Ecto neural progenitor cell (in vitro differentiated cells): ENCODE measurements around the gene ITGA2.
A peak's percentile ranks its signal among the peaks of the same experiment; 100 is the strongest.

Experiments used
- DNase-seq: peaks from one replicate; pipeline ENCODE4 v3.0.0-alpha.2; 2018; ENCODE audit warnings: low spot score

ITGA2 gene

GRCh38 chr5:53055365-53055764, 66.2 kb downstream of the ITGA2 start:
- DNase-seq: no peak

GRCh38 chr5:53059281-53059680, 70.1 kb downstream of the ITGA2 start:
- no peak for DNase-seq

GRCh38 chr5:53063176-53063575, 74.0 kb downstream of the ITGA2 start:
- no peak for DNase-seq

- no peak for DNase-seq
Observed at GRCh38 chr5:53063791-53064190, 74.6 kb downstream of the ITGA2 start.

GRCh38 chr5:53066088-53066487, 76.9 kb downstream of the ITGA2 start:
- DNase-seq: no peak

GRCh38 chr5:53067641-53068040, 78.5 kb downstream of the ITGA2 start:
- DNase-seq: no peak

- DNase-seq: no peak
Observed at GRCh38 chr5:53068291-53068836, 79.2 kb downstream of the ITGA2 start.

GRCh38 chr5:53069626-53070025, 80.5 kb downstream of the ITGA2 start:
- no peak for DNase-seq

GRCh38 chr5:53071298-53071697, 82.1 kb downstream of the ITGA2 start:
- no peak for DNase-seq

- no peak for DNase-seq
Observed at GRCh38 chr5:53071738-53072137, 82.6 kb downstream of the ITGA2 start.

GRCh38 chr5:53073348-53073747, 84.2 kb downstream of the ITGA2 start:
- DNase-seq: no peak

- DNase-seq: no peak
Observed at GRCh38 chr5:53076014-53076583, 86.9 kb downstream of the ITGA2 start.

GRCh38 chr5:53080271-53080670, 91.1 kb downstream of the ITGA2 start:
- no peak for DNase-seq

GRCh38 chr5:53083927-53084326, 94.8 kb downstream of the ITGA2 start:
- DNase-seq: no peak

- no peak for DNase-seq
Observed at GRCh38 chr5:53084546-53085255, 95.5 kb downstream of the ITGA2 start.

GRCh38 chr5:53087171-53087570, 98.0 kb downstream of the ITGA2 start:
- no peak for DNase-seq

- DNase-seq: no peak
Observed at GRCh38 chr5:53087621-53088121, 98.5 kb downstream of the ITGA2 start.

GRCh38 chr5:53089481-53089991, 100.4 kb downstream of the ITGA2 start:
- DNase-seq: no peak

- DNase-seq: no peak
Observed at GRCh38 chr5:53090229-53090628, 101.1 kb downstream of the ITGA2 start.

GRCh38 chr5:53091289-53091688, 102.1 kb downstream of the ITGA2 start:
- no peak for DNase-seq

- no peak for DNase-seq
Observed at GRCh38 chr5:53092242-53092641, 103.1 kb downstream of the ITGA2 start.

- no peak for DNase-seq
Observed at GRCh38 chr5:53095217-53095616, 106.1 kb downstream of the ITGA2 start.

GRCh38 chr5:53095931-53096525, 106.9 kb downstream of the ITGA2 start:
- DNase-seq: peak; percentile 58
